ENCODE results near the gene APOL1. TPM values are rescaled to one million over a fixed set of nuclear protein-coding genes. Genes with fewer than 3 reads are reported as not detected.
"Not testable (repeated sequence)": the region's sequence is repeated elsewhere in the genome, so short reads cannot be mapped to it uniquely, and the experiment has no call there.

The APOL1 gene
- polyA plus RNA-seq, 3 donors: 8.3 to 14.9 (median 9.3) TPM

- DNase-seq: no peak
These were observed 8.9 kb upstream of the APOL1 start for GRCh38 chr22:36243986-36244385.

- no peak for DNase-seq
These were observed 8.2 kb upstream of the APOL1 start for GRCh38 chr22:36244522-36245391.

- no peak for DNase-seq
These were observed 7.1 kb upstream of the APOL1 start for GRCh38 chr22:36245805-36246356.

GRCh38 chr22:36246718-36247117, 6.2 kb upstream of the APOL1 start:
- DNase-seq: no peak

GRCh38 chr22:36247955-36248354, 5.0 kb upstream of the APOL1 start:
- DNase-seq: no peak

GRCh38 chr22:36249160-36249559, 3.8 kb upstream of the APOL1 start:
- DNase-seq: no peak

GRCh38 chr22:36250292-36250960, 2.5 kb upstream of the APOL1 start:
- not testable (repeated sequence) for DNase-seq

- DNase-seq: not testable (repeated sequence)
These were observed 839 bp upstream of the APOL1 start for GRCh38 chr22:36251979-36252608.

GRCh38 chr22:36253523-36254490, 874 bp downstream of the APOL1 start:
- no peak for DNase-seq

GRCh38 chr22:36255572-36255971, 2.6 kb downstream of the APOL1 start:
- DNase-seq: not testable (repeated sequence)

- DNase-seq: no peak
These were observed 3.5 kb downstream of the APOL1 start for GRCh38 chr22:36256478-36256877.

GRCh38 chr22:36257308-36257707, 4.4 kb downstream of the APOL1 start:
- no peak for DNase-seq

GRCh38 chr22:36257948-36258670, 5.2 kb downstream of the APOL1 start:
- no peak for DNase-seq

- no peak for DNase-seq
These were observed 6.0 kb downstream of the APOL1 start for GRCh38 chr22:36258701-36259614.

- no peak for DNase-seq
These were observed 6.8 kb downstream of the APOL1 start for GRCh38 chr22:36259615-36260300.

- not testable (repeated sequence) for DNase-seq
These were observed 8.7 kb downstream of the APOL1 start for GRCh38 chr22:36261675-36262074.

- DNase-seq: not testable (repeated sequence)
These were observed 9.4 kb downstream of the APOL1 start for GRCh38 chr22:36262307-36262706.

- DNase-seq: not testable (repeated sequence)
These were observed 10.3 kb downstream of the APOL1 start for GRCh38 chr22:36263216-36263673.
